Measurements from ENCODE around the gene FTH1. TPM values are rescaled to one million over a fixed set of nuclear protein-coding genes. Genes with fewer than 3 reads are reported as not detected.

The FTH1 gene
- total RNA-seq, 2 donors from 2014 or later, result 5,097 to 40,662 TPM

- H3K4me1 Mint-ChIP-seq (ENCODE audit: low read depth in 2 of 2), result no peaks in the 10 kb centered on the region
- no peak overlapping the region for H3K4me3 Mint-ChIP-seq
- no peak overlapping the region for H3K27ac Mint-ChIP-seq
- ATAC-seq (no peak), DNase-seq (ENCODE audit: low spot score) (no peak)
- H3K36me3 Mint-ChIP-seq, result peaks cover 6% of the 10 kb centered on the region
- peaks cover 4% of the 10 kb centered on the region for H3K9me3 Mint-ChIP-seq
- peaks cover 35 to 48% of the 10 kb centered on the region in 2 donors for H3K27me3 Mint-ChIP-seq
These were observed 31.6 kb downstream of the FTH1 start for GRCh38 chr11:61935861-61936260.

GRCh38 chr11:61930933-61931332 lies 36.5 kb downstream of the FTH1 start:
- no peak overlapping the region for H3K27ac Mint-ChIP-seq
- ATAC-seq (no peak), DNase-seq (ENCODE audit: low spot score) (peak; percentile 34)
- peaks cover 23% of the 10 kb centered on the region in 2 donors for H3K27me3 Mint-ChIP-seq
- H3K4me1 Mint-ChIP-seq (ENCODE audit: low read depth in 2 of 2), result no peaks in the 10 kb centered on the region
- H3K4me3 Mint-ChIP-seq, result no peak overlapping the region
- H3K9me3 Mint-ChIP-seq, result peaks cover 1% of the 10 kb centered on the region
- peaks cover 3% of the 10 kb centered on the region for H3K36me3 Mint-ChIP-seq

DNA sequence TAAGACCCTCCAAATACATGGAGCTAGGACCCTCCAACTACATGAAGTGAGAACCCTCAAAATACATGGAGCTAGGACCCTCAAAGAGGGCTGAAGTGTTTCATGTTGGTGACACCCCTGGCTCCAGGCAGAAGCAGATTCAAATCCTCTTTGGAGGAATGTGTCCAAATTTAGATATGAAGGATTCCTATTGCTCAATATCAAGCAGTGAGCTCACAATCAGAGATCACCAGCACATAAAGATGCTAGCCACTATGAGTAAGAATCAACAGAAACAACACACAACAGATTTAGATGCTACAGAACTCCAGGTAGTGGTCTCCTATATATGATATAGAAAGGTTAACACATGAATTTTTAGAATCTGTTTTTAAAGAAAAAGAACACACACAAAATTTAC lies 38.8 kb downstream of the FTH1 start:
- Mint-ChIP-seq H3K4me1 (ENCODE audit: low read depth in 2 of 2) (no peaks in the 10 kb centered on the region), H3K4me3 (no peak overlapping the region), H3K9me3 (no peaks in the 10 kb centered on the region), H3K36me3 (no peaks in the 10 kb centered on the region), H3K27me3 (peaks cover 12 to 17% of the 10 kb centered on the region in 2 donors), H3K27ac (no peak overlapping the region)
- DNase-seq (ENCODE audit: low spot score), result peak; percentile 16
- ATAC-seq, result no peak

- H3K4me3 Mint-ChIP-seq, result no peak overlapping the region
- H3K27me3 Mint-ChIP-seq, result peaks cover 5 to 8% of the 10 kb centered on the region in 2 donors
- no peak for ATAC-seq
- no peaks in the 10 kb centered on the region for H3K36me3 Mint-ChIP-seq
- H3K4me1 Mint-ChIP-seq (ENCODE audit: low read depth in 2 of 2), result no peaks in the 10 kb centered on the region
- no peaks in the 10 kb centered on the region for H3K9me3 Mint-ChIP-seq
- no peak overlapping the region for H3K27ac Mint-ChIP-seq
- no peak for DNase-seq (ENCODE audit: low spot score)
These were observed 39.9 kb downstream of the FTH1 start for GRCh38 chr11:61927501-61927900.

- DNase-seq (ENCODE audit: low spot score), result peak; percentile 16
- no peaks in the 10 kb centered on the region for H3K36me3 Mint-ChIP-seq
- no peaks in the 10 kb centered on the region for H3K4me1 Mint-ChIP-seq (ENCODE audit: low read depth in 2 of 2)
- no peak for ATAC-seq
- H3K27ac Mint-ChIP-seq, result no peak overlapping the region
- H3K9me3 Mint-ChIP-seq, result no peaks in the 10 kb centered on the region
- H3K4me3 Mint-ChIP-seq, result no peak overlapping the region
- H3K27me3 Mint-ChIP-seq, result peaks cover 6 to 7% of the 10 kb centered on the region in 2 donors
These were observed 41.2 kb downstream of the FTH1 start for GRCh38 chr11:61926235-61926634.

DNA sequence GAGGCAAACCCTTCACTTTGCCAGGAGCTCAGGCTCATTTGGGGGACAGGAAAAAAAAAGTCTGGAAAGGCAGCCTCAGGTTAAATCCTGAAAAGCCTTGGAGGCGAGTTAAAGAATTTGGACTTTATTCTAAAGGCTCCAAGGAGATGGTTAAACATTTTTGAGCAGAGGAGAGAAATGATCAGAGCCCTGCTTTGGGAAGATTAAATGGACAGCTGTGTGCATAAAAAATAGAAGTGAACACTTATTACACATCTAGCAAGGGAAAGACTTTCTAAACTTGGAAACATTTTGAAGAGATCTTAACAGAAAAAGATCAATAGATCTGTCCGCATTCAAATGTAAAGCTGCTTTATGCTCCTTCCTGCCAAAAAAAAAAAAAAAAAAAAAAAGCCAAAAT lies 41.7 kb downstream of the FTH1 start:
- H3K9me3 Mint-ChIP-seq, result no peaks in the 10 kb centered on the region
- no peaks in the 10 kb centered on the region for H3K4me1 Mint-ChIP-seq (ENCODE audit: low read depth in 2 of 2)

GRCh38 chr11:61924064-61924455 lies 43.4 kb downstream of the FTH1 start:
- Mint-ChIP-seq H3K4me1 (ENCODE audit: low read depth in 2 of 2) (no peaks in the 10 kb centered on the region), H3K4me3 (no peak overlapping the region), H3K27ac (no peak overlapping the region)

More for the DNA sequence above, 41.7 kb downstream of the FTH1 start:
- Mint-ChIP-seq H3K27ac (no peak overlapping the region), H3K27me3 (peaks cover 6 to 7% of the 10 kb centered on the region in 2 donors), H3K36me3 (no peaks in the 10 kb centered on the region), H3K4me3 (no peak overlapping the region)
- ATAC-seq (no peak), DNase-seq (ENCODE audit: low spot score) (peak; percentile 22)

GRCh38 chr11:61923166-61924063 lies 44.0 kb downstream of the FTH1 start:
- DNase-seq (ENCODE audit: low spot score) (peak; percentile 55), ATAC-seq (no peak)
- H3K36me3 Mint-ChIP-seq, result no peaks in the 10 kb centered on the region
- peaks cover 0 to under 1% of the 10 kb centered on the region in 2 donors for H3K4me1 Mint-ChIP-seq (ENCODE audit: low read depth in 2 of 2)
- H3K4me3 Mint-ChIP-seq, result no peak overlapping the region
- H3K27me3 Mint-ChIP-seq, result peaks cover 20% of the 10 kb centered on the region in 2 donors
- H3K9me3 Mint-ChIP-seq, result no peaks in the 10 kb centered on the region
- no peak overlapping the region for H3K27ac Mint-ChIP-seq

More at GRCh38 chr11:61924064-61924455, 43.4 kb downstream of the FTH1 start:
- Mint-ChIP-seq H3K27me3 (peaks cover 14% of the 10 kb centered on the region in 2 donors), H3K9me3 (no peaks in the 10 kb centered on the region), H3K36me3 (no peaks in the 10 kb centered on the region)
- ATAC-seq (no peak), DNase-seq (ENCODE audit: low spot score) (no peak)

DNA sequence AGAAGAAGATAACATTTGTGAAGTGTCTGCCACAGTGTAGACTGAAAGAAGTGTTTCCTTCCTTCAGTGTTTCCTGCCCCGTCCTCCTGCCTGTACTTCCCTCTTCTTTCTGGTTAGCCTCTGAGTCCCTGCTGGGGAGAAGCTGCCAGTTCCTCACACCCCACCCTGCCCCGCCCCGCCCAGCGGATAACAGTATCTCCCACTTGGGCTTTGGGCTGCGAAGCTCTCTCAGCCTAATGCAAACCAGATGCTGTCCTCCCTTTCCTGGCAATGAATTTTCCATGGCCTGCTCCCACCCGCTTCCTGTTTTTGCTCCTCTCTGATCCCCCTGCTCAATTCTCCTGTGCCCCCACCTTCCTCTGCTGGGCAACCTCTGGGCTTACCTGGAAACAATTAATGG lies 44.9 kb downstream of the FTH1 start:
- H3K4me3 Mint-ChIP-seq, result no peak overlapping the region
- H3K9me3 Mint-ChIP-seq, result no peaks in the 10 kb centered on the region
- peaks cover 29% of the 10 kb centered on the region in 2 donors for H3K27me3 Mint-ChIP-seq
- no peaks in the 10 kb centered on the region for H3K36me3 Mint-ChIP-seq
- H3K4me1 Mint-ChIP-seq (ENCODE audit: low read depth in 2 of 2), result peaks cover 0 to 10% of the 10 kb centered on the region in 2 donors
- H3K27ac Mint-ChIP-seq, result no peak overlapping the region
- peak; percentile 1 for DNase-seq (ENCODE audit: low spot score)
- ATAC-seq, result no peak

- H3K4me1 Mint-ChIP-seq (ENCODE audit: low read depth in 2 of 2), result peaks cover 0 to 10% of the 10 kb centered on the region in 2 donors
- no peak overlapping the region for H3K4me3 Mint-ChIP-seq
- H3K27ac Mint-ChIP-seq, result no peak overlapping the region
- DNase-seq (ENCODE audit: low spot score), result peak; percentile 26
- no peaks in the 10 kb centered on the region for H3K36me3 Mint-ChIP-seq
- no peaks in the 10 kb centered on the region for H3K9me3 Mint-ChIP-seq
- peaks cover 29 to 31% of the 10 kb centered on the region in 2 donors for H3K27me3 Mint-ChIP-seq
- ATAC-seq, result no peak
These were observed 46.0 kb downstream of the FTH1 start for GRCh38 chr11:61921446-61921845.

DNA sequence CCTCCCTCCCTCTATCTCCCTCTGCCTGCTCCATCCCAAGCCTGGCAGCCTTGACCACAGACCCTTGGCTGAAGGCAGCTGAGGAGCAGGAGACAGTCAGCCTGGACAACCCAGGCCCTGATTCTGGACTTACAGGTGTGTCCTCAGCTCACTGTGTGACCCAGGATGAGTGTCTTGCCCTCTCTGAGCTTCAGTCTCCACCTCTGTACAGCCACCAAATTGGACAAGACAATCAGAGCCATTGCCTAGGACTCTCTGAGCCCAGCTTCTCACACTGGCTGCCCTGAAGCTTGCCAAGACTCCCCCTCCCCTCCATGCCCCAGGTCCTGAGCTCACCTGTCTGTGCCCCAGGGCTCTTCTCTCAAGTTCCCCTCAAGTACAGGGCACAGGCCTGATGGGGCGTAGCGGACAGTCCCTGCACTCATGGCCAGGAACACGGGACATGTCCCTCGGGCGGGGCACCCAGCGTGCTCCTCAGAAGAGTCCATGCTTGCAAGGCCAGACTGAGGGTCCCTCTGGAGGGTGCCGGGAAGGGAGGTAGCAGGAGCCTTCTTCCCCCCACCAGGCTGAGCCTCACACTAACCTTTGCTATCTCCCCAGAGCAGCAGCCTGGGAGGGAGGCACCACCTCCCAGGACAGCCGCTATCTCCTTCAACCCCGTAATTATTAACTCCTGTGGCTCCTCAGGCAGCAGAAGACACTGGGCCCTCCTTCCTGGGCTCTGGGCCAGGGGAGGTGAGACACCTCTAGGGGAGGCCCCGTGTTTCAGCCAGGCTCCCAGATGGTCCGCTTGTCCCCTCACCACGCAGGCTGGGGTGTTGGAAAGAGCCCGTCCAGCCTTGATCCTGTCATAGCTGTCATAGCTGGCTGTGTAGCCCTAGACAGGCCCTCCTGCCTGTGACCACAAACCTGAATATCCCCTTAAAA lies 47.5 kb downstream of the FTH1 start:
- DNase-seq (ENCODE audit: low spot score) (peak; percentile 54), ATAC-seq (peak in 1 of 2 donors; percentile 16)
- Mint-ChIP-seq H3K27me3 (peaks cover 29 to 40% of the 10 kb centered on the region in 2 donors), H3K4me1 (ENCODE audit: low read depth in 2 of 2) (peaks cover 0 to 10% of the 10 kb centered on the region in 2 donors), H3K9me3 (no peaks in the 10 kb centered on the region), H3K36me3 (no peaks in the 10 kb centered on the region), H3K4me3 (no peak overlapping the region), H3K27ac (no peak overlapping the region)

DNA sequence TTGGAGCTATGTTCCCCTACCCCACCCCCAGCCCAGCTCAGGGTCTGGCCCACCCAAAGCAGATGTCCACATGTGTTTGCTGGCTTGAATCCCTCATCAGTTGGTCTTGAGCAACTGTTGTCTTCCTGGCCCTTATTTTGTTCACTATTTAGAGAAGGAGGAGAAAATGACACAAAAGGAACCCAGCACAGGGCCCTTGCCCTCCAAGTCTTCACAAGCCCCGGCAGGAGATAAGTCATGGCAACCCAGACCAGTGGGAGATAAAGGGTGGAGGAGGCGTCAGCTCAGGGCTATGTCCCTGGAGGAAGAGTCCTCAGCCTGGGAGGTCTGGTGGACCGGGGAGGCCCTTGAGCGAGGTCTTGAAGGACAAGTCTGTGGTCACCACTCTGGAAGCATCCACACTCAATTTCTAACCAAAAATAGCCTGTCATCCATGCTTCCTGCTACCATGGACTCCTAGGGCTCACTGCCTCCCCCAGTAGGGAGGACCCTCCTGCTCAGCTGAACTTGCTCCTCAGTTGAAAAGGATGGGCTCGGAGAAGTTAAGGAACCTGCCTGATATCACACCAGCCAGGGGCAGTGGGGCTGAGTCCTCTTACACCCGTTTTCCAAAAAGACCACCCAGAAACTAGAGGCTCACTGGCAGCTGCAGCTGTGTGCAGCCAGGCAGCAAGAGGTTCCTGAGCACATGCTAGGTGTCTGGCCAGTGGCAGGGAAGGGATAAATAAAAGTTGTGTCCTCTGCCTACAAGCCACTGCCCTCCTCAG lies 48.3 kb downstream of the FTH1 start:
- Mint-ChIP-seq H3K4me3 (no peak overlapping the region), H3K36me3 (no peaks in the 10 kb centered on the region), H3K9me3 (no peaks in the 10 kb centered on the region), H3K27me3 (peaks cover 29 to 45% of the 10 kb centered on the region in 2 donors), H3K4me1 (ENCODE audit: low read depth in 2 of 2) (peaks cover 0 to 10% of the 10 kb centered on the region in 2 donors), H3K27ac (no peak overlapping the region)
- ATAC-seq (no peak), DNase-seq (ENCODE audit: low spot score) (peak; percentile 45)

Data from natural killer cell treated with Interleukin-12 subunit alpha and Interleukin-12 subunit beta and Interleukin-15 and Interleukin-18, amount 100 ng/mL, for 72 hours (primary cell).